ENCODE results near the gene TOB1. TPM values are rescaled to one million over a fixed set of nuclear protein-coding genes. Genes with fewer than 3 reads are reported as not detected.

Gene TOB1, protein sequence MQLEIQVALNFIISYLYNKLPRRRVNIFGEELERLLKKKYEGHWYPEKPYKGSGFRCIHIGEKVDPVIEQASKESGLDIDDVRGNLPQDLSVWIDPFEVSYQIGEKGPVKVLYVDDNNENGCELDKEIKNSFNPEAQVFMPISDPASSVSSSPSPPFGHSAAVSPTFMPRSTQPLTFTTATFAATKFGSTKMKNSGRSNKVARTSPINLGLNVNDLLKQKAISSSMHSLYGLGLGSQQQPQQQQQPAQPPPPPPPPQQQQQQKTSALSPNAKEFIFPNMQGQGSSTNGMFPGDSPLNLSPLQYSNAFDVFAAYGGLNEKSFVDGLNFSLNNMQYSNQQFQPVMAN
- 60.8 TPM for total RNA-seq

DNA sequence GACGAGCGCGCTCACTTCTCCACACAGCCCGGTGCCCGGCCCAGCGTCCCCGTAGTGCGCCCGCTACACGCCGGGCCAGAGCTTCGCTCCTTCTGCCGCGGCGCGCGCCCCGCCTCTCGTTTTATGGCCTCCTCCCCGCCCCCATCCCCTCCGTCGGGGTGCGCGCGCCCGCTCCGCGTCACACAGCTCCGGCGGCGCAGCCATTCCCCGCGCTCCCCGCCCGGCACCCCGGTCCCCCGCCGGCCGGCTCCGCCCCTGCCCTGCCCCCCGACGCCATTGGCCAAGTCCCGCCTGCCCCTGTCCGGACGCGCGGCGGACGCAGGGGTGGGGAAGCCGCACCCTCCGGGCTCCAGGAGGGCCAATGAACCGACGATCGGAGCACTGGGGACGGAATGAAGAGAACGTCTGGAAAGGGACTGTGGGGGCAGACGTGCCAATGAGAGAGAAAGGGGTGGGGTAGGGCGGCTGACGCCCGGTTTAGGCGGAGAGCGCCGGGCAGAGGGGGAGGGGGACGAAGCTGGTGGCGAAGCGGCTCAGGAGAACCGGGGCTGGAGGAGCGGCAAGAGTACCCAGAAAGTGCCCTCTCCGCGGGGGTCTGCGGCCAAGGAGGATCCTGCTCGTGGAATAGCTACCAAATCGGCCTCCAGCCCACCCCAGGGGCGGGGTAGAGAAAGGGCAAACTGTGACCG is at the start of gene TOB1:
Gene TOB1 (minus strand): TSS at position 94 of the 689 bp plus-strand sequence. CDS start 2,337 bp downstream, outside the sequence.
- ATAC-seq: peak; percentile 91

DNA sequence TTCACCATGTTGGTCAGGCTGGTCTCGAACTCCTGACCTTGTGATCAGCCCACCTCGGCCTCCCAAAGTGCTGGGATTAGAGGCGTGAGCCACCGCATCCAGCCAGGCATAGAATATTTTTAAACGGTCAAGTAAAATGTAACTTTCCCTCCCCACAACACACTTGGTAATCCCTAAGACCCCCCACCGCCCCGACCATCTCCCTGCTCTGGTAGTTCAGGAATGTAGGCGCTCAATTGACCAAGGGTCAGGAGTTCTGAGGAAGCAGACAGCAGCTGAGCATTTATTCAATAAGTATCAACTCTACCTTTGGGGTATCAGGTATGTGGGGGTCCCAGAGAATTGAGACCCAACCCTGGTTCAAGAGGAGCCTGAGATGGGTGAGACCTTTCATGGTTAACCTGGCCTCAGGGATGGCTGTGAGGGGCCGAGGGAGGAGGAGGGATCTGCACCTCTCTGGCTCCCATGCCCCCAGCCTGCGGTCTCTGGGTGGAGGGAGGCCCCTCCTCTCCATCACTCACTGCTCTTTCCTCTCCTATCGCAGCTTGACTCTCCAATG is 48.4 kb upstream of the TOB1 start:
- no peak for ATAC-seq

DNA sequence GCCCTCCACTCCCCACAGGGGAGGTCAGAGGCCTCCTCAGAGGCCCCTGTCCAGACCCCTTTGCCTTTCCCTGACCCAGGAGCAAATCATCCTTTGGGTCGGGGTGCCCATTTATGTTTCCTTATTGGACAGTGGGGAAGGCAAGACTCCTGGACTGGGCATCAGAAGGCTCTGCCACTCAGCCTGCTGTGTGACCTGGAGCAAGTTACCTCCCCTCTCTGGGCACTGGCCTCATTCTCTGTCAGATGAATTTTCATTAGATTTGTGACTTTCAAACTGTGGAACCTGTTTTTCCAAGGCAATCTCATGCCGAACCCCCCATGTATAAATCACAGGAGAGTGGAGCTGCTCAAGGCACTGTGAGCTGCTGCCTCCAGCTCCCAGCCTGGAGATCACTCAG is 47.0 kb upstream of the TOB1 start:
- no peak for ATAC-seq

DNA sequence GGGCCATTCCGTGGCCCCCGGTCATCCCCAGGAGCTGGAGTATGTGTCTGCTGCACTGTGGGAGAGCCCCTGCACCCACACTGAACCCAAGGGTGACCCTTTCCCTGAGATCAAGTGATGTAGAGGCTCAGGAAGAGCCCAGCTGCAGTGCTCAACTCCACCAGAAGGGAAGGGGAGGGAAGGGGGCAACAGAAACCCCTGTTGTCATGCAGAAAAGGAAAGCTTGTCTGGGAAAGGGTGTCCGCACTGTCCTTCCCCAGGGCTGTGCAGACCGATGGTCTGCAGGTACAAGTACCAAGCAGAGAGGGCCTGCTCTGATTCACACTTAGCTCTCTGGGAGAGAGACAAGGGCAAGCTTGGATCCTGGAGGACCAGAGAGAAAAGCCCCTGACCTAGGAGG is 45.7 kb upstream of the TOB1 start:
- no peak for ATAC-seq

DNA sequence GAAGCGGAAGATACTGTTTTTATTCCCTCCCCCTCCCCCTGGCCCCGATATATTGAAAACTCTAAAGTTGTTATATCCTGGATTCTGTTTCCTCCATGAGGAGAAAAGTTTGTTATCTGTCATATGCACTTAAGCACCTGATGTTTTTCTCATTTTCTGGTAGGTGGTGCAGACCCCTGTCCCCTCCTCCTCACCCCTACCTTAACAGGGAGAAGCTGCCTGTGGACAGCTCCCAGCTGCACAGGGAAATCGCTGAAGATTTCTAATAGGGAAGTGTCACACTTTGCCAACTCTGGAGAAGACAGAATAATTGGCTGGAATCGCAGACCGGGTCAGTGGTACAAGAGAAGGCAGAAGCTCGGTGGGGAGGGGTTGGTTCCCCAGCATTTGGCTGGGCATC is 45.3 kb upstream of the TOB1 start:
- ATAC-seq: no peak

DNA sequence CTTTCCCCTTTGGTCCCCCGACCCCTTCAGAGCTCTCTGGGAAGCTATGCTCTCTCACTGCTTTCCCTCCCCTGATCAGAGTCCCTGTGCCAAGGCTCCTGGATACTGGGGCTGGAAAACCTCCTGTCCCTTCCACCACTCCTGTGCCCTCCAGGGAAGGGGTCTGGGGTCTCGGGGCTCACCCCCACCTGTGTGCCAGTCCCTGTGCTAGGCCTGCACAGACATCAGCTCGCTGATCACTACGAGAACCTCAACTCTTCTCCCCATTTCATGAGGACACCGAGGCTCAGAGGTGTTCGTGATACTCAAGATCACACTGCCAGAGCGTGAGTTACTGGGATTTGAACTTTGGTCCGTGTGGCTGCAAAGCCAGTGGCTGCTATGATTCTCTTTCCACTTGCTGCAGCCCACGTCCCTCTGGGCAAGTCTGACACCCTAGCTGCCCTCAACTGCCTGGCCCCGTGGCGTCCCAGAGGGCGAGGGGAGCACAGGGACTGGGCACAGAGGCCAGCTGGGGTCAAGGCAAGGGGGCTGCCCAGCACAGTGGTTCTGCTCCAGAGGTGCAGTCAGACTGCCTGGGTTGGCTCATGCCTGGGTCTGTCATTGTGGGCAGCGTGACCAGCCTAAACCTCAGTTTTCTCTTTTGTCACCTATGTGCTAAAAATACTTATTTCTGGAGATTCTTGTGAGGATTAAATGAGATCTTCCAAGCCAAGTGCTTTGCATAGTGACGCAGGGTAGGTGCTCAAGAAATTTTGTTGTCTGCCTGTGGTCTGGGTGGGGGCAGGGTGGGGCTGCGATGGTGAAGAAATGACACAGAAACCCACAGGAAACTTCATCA is 43.8 kb upstream of the TOB1 start:
- no peak for ATAC-seq

DNA sequence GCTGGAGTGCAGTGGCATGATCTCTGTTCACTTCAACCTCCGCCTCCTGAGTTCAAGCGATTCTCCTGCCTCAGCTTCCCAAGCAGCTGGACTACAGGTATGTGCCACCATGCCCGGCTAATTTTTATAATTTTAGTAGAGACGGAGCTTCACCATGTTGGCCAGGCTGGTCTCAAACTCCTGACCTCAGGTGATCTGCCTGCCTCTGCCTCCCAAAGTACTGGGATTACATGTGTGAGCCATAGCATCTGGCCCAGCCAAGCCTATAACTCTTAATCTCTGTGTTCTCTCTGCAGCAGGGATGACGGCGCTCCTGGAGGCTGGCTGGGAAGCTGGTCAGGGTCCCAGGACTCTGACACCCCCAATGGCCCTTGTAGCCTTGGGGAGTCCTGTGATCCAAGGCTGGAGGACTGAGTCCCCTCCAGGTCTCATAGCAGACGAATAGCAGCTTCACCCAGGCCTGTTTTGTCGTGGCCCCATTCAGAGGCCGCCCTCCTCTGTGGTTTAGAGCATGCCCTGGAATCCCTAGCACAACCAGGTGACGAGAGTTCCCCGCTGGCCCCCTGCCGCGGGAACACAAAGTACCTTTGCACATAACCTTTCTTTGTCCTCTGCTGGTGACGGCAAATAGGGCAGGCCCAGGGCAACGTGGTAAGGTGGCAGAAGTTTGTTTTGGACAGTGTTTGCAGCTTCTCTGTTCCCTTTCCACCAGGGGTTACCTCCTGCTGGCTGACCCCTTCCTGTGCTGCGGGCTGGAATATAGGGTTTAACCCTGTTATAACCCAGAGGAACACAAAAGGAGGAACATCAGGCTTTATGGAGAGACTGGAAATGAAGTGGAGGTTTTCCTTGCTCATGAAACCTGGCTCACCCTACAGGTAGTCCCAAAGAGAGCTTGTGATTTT is 43.0 kb upstream of the TOB1 start:
- ATAC-seq: peak; percentile 5

DNA sequence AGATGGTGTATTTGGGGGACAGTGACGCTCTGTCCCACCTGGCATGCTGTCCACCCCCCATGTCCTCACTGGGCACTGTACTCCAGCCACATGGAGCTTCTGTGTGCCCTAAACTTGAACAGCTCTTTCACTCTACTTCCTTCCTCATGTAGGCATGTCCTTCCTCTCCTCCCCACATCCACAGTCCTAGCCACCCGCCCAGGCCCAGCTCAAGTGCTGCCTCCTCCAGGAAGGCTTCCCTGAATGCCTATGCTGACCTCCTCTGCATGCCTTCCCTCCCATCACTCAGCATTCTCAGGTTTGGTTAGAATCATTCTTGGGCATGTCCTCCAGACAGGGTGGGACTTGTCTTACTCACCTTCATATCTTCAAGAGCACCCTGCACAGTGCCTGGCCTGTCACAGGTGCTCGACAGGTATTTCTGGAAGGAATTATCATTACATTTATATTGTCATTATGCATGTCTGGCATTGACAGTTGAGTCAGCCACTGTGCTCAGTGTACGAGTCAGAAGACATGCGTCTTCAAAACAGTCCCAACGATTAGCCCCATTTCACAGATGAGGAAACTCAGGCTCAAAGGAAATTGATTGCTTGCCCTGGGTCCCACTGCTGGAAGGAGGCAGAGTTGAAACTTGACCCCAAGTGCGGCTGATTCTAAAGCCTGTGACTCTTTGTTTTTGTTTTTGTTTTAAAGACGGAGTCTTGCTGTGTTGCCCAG is 42.1 kb upstream of the TOB1 start:
- peak; percentile 79 for ATAC-seq

DNA sequence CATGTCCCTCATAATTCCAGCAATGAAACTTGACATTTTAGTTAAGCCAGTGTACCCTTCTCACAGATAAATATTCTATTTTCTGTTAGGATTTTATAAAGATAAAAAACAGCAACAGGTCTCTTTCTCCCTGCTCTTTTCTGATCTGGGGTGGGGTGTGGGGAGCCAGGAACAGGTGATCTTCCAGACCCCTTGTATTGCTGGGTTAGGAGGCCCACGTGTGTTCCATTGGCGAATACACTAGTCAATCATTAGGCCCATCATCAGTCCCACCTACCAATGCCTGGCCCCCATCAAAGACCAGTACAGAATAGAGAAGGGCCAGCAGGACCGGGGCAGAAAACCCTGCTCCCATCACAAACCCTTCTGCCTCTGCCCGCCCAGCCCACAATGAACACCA is 40.3 kb upstream of the TOB1 start:
- ATAC-seq: no peak

DNA sequence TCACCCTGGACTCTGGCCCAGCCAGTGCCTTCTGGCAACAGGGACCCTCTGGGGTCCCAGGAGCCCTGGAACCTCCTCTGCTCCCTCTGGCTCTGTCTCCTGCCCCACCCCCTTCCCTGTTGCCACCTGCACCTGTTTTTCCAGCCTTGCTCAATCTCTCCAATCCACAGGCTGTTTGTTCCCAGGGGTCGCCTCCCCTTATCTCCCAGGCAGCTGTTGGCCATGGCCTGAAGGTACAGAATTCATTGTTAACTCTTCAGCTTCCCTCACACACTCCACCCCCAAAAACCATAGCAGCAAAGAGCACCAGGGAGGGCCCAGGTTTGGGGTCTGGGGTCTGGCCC is 39.3 kb upstream of the TOB1 start:
- no peak for ATAC-seq

DNA sequence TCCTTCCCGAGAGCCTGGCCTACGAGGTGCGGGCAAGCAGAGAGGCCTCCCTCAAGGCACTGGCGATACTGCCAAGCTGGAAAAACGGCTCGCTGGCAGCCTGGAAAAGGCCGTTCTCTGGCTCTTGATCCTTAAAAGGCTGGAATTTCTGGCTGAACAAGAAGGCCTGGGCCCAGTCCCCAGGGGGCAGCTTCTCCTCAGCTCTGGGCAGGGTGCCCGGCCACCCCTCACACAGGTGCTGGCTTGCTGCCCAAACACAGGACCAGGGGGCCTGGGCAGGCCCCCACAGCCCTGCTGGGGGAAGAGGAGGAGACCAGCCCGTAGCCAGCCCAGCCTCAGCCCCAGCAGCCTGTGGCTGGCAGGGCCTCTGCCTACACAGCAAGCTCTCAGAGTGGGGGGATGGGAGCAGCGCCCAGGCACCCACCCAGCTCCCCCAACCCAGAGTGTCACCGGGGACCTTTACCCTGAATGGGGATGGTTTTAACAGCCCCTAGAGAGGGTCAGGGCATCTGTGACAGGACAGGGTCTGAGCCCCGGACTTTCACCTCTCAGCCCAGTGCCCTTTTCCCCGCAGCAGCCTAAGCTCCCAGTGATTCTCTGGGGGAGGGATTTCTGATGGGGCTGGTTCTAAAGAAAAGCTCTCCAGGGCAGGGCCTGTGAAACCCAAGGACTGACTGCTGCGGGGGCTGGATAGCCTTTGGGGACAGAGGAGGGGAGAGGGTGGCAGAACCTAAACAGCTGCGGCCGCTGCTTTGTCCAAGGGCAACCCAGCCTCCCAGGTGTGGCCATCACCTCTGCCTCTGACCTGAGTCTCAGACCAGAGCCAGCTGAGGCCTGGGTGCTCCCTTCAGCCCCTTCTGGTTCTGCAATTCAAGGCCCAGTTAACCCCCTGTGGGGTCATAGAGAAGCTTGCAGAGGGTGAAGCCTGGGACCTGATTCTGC is 38.6 kb upstream of the TOB1 start:
- peak; percentile 54 for ATAC-seq

DNA sequence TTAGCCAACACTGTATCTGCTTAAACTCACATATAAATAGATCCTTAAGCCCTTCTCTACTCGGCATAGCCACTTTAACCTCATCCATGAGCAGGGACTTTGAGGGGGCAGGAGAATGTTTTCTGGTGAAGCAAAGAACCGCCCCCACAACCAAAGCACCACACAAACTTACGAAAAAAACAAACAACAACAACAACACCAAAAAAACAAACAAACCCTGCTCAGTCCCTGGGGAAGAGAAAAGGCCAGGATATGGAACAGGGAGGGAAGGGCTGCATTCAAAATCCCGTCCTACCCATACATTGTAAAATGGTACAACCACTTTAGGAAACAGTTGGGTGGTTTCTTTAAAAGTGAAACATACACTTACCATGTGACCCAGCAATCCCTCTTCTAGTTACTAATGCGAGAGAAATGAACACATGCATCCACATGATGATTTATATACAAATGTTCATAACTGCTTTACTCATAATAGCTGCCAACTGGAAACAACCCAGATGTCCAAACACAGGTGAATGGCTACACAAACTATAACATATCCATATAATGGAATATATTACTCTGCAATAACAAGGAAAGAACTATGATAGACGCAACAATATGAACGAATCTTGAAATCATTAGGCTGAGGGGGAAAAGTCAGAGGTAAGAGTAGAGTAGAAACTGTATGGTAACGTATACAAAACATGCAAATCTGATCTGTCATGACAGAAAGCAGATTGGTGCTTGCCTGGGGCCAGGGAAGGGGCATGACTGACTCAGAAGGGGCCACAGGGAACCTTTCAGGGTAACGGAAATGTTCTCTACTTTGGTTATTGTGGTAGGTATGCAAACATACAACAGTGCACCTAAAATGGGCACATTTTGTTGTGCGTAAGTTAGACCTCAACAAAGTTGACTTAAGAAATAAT is 37.7 kb upstream of the TOB1 start:
- ATAC-seq: peak; percentile 54

DNA sequence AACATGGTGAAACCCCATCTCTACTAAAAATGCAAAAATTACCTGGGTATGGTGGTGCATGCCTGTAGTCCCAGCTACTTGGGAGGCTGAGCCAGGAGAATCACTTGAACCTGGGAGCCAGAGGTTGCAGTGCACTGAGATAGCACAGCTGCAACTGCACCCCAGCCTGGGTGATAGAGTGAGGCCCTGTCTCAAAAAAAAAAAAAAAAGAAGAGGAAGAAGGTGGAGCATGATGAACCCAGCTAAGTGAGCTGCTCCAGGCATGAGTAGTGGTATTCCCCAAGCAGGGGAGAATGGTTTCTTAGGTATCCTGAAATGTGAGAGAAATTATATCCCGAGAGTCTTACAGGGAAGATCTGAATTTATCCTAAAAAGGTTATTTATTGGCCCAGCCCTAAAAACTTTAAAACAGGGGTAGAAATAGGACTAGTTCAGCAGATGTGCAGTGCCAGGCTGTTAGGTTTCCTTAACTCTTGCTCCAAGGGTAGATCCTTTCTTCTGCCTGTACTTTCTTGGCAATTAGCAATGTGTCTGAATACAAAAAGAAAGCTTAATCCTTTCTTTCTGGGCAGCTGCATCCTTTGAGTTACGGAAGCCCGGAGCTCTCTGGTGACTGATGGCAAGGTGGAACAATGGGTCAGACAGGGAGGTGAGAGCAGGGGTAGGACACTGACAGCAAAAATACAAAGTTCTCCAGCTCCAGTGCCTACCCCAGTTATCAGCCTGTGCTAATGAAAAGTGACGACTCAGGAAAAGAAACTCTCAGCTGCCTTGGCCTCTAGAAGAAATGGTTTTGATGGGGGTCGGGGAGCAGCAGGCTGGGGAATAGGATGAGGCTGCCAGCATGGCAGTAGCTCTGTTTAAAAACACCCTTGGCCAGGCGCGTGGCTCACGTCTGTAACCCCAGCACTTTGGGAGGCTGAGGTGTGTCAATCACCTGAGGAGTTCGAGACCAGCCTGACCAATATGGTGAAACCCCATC is 36.5 kb upstream of the TOB1 start:
- ATAC-seq: no peak

DNA sequence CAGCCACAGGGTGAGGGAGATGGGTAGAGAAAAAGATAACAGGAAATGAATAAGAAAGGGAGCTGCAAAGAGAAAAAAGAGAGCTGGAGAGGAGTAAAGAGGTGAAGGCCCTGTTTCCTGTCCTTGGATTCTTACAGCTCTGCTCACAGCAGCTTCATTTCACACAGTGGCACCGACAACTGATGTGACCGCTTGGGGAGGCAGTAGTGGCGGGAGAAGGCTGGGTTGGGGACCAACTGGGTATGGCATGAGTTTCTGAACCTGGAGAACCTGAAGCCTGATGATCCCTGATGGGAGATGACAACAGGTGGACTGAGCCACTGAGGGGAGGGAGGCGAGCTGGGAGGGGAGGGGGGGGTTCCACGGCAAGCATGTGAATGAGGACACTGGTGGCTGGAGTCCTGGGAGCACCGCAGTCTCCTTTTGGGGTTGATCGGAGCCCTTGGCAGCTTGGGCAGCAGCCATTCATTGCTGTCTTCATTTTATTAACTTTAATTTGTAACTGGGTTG is 34.3 kb upstream of the TOB1 start:
- ATAC-seq: no peak

DNA sequence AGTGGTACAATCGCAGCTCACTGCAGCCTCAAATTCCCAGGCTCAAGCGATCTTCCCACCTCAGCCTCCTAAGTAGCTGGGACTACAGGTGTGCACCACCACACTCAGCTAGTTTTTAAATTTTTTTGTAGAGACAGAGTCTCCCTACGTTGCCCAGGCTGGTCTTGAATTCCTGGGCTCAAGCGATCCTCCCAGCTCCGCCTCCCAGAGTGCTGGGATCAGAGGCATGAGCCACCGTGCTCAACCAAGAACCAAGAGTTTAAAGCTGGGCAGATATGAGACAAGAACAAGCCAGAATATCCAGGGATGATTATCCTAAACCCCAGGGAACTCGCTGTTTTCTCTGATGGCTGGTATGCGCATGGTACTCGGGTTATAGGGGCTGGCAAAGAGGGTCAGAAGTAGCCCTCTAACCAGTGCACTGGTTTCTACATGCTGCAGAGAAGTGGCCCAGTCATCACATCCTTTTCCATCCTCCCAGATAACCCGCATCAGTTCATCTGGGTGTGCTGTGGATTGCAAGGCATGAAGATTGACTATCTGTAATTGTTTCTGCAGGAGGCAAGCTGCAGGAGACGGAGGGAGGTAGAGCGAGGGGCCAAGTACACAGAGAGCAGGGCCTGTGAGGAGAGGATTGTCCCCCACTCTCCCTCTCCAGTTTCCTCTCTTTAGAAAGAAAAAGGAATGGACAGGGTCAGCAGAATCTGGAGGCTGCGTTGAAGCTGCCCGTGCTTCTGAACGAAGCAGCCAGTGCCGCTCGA is 33.6 kb upstream of the TOB1 start:
- ATAC-seq: no peak

DNA sequence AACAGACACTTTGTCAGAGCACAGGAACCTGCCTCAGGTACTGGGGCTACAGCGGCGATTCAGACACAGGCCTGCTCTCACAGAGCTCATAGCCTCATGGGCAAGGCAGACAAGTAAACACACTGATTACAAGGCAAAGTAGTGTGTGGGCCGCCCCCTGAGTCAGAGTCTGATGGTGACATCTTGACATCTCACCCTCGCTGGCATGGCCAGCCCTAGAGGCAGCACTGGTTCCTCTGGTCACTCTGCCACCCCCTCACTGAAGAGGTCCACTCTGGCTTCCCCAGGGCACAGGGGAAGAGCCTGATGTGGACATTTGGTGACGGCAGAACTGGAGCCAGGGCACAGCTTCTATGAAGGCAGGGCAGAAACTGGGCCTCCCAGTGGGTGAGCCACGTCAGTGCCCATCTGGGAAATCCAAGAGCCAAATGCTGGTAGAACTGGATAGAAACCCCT is 32.9 kb upstream of the TOB1 start:
- ATAC-seq: peak; percentile 11
